RPMI8226 (cell line): Measurements from ENCODE around the gene CCNYL1.

ENCODE experiments used
- DNase-seq: peaks from one replicate; pipeline ENCODE4 v3.0.0-alpha.2; 2015

Gene CCNYL1

GRCh38 chr2:207767461-207768167, 56.2 kb downstream of the CCNYL1 start:
- DNase-seq = no peak

DNA sequence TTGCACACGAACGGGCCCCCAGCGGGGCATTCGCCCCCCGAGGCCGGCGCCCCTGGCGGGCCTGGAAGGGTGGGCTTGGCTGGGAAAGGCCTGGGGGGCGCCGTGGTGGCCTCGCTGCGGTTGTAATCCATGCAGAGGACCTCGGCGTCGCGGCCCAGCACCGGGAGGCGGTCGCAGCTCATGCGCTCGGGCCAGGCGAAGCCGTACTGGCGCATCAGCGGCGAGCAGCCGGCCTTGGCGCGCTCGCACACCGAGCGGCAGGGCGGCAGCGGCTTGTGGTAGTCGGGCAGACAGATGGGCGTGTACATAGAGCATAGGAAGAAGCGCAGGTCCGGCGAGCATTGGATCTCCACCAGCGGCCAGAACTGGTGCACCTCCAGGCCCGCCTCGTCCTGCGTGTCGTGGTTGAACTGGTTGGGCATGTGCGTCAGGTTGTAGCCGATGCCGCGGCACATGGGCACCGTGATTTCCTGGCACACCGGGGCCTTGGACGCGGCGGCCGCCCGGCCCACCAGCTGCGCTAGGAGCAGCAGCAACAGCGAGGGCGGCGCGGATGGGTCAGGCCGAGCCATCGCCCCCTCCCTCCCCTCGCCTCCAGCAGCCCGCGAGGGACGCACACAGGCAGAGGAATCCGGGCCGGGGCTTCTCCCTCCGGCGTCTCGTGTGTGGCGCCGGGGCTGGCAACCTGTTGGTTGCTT, 56.9 kb downstream of the CCNYL1 start:
- peak; percentile 24 for DNase-seq

DNA sequence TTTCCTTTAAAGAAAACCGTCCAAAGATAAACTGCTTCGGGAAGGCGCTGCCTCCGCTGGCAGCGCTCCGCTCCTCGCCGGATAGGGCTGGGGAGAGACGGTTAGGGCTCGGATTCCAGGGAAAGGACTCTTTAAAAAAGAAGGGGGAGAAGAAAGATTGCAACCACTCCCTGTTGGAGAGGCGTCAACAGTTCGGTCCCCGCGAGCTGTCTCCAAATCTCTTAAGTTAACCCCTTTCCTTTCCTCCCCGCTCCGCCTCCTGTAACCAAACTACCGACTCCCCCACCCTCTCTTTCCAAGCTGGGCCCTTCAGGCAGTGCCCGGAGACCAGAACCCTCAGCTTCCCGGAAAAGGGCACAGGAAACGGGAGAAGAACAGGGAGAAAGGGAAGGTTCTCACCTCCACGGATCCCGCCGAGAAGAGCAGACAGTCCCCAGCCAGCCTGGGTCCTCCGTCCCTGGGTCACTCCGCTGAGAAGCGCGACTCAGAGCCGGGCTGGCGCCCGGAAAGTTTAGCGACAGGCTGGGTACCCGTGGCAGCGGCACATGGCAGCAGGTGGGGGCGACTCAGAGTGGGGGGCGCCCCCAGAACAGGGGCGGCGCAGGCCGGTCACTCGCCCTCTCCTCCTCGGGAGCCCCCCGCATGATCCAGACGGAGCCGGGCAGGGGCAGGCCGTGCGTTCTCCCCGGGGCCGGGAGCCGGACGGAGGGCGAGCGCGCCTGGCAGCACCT, 57.6 kb downstream of the CCNYL1 start:
- peak; percentile 54 for DNase-seq

- DNase-seq = peak; percentile 36
These were observed 59.4 kb downstream of the CCNYL1 start for GRCh38 chr2:207770602-207771404.

GRCh38 chr2:207771421-207771820, 60.0 kb downstream of the CCNYL1 start:
- DNase-seq = no peak

GRCh38 chr2:207772081-207772843, 60.8 kb downstream of the CCNYL1 start:
- no peak for DNase-seq

DNA sequence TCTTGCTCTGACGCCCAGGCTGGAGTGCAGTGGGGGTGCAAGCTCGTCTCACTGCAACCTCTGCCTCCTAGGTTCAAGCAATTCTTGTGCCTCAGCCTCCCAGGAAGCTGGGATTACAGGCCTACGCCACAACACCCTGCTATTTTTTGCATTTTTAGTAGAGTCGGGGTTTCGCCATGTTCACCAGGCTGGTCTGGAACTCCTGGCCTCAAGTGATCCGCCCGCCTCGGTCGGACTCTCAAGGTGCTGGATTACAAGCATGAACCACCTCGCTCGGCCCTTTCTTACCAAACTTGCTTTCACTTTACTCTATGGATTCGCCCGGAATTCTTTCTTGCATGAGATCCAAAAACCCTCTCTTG, 61.4 kb downstream of the CCNYL1 start:
- no peak for DNase-seq

DNA sequence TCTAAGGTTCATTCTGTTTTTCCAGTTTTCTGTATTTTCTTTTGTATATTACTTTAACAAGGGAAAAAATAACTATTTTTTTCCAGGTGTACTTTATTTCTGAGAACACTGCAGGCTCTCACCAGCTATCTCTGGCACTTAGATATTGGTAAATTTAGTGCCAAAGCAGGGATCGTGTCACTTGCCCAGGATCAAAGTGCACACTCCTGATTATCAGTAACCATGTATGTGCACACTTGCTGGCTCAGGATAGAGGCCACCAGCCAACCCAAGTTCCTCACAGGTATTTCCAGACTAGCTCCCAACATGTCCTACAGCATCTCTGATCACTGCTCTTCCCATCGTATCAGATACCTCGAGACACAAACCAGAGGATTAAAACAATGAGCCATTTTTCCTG, 64.0 kb downstream of the CCNYL1 start:
- no peak for DNase-seq

DNA sequence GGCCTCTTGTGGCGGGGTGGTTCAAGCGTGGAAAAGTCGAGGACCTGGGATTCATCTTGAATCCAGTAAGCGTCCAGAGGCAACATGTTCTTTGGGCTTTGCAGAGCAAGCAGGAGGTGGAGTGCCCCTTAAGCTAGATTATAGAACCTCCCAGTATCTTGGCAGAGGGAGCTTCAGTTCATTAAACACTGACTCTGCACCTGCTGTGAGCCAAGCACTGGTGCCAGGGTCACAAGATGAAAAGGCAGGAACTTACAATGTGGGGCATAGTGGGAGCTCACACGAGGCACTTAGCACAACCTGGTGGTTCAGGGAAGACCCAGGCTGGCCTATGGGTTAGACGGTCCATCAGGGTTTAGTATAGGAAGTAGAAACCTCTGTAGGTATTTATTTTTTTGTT, 65.7 kb downstream of the CCNYL1 start:
- DNase-seq = no peak

DNA sequence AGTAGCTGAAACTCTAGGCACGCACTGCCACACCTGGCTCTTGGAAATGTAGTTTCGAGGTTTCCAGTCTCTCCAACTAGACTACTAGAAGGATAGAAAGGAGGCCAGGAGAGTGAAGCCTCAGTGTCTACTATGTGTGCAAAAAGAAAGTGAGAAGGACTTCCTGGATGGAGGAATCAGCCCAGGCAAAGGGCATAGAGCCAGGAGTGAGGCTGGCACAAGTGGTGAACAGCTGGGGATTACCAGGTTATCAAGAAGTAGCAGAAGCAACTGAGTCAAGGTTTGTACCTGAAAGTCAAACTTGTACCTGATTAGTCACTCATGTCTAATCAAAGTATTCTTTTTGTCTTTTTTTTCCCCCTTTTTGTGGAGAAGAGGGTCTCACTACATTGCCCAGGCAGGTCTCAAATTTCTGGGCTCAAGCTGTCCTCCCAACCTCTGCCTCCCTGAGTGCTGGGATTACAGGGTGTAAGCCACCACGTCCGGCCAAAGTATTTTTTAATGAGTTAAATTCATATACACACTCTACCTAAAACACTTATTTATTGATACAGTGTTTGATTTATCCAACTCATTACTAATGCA, 67.0 kb downstream of the CCNYL1 start:
- DNase-seq = no peak

DNA sequence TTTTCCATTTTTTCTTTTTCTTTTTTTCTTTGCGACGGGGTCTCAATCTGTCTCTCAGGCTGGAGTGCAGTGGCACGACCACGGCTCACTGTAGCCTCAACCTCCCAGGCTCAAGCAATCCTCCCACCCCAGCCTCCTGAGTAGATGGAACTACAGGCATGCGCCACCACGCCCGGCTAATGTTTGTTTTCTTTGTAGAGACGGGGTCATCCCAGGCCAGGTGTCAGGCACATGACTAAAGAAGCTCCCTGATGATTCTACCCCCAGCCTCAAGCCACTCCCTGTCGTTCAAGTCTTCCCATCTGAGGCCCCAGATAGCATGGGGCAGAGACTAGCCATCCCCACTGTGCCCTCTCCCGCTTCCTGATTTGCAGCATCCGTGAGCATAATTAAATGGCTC, 68.1 kb downstream of the CCNYL1 start:
- DNase-seq = no peak

GRCh38 chr2:207782238-207783030, 71.0 kb downstream of the CCNYL1 start:
- no peak for DNase-seq

GRCh38 chr2:207783514-207783913, 72.1 kb downstream of the CCNYL1 start:
- no peak for DNase-seq

DNA sequence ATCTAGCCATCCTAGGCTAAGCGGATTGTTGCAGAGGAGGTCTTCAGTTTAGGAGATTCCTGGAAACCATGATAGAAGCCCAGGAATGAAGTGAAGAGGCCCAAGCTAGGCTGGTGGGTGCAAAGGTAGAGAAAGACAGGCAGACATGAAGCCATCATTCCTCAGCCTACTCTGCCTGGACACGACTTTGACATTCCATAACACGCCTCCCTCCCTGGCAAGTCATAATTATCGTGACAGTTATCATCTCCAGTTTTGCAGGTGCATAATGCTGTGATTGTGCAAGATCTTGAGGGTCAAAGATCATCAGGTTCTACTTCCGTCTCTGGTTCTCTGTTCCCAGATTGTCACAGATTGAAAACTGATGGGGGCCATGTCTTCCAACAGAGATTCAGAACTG, 73.5 kb downstream of the CCNYL1 start:
- DNase-seq = no peak

GRCh38 chr2:207787017-207787416, 75.6 kb downstream of the CCNYL1 start:
- DNase-seq = no peak

DNA sequence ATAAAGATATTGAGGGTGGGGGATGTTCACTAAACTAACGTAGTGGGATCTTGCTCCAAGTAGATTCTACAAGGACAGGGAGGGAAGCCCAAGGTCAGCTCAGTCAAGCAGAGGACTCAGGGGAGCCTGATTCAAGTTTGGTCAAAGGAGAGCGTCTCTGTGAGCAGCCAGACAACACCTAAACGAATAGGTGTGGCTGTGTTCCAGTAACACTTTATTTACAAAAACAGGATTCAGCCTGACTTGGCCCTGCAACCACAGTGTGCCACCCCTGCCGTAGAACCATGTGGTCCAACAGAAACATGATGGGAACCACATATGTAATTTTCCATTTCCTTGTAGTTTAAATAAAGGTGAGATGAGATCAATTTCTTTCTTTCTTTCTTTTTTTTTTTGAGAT, 76.4 kb downstream of the CCNYL1 start:
- DNase-seq = no peak

GRCh38 chr2:207790898-207791297, 79.5 kb downstream of the CCNYL1 start:
- no peak for DNase-seq

GRCh38 chr2:207791579-207792243, 80.3 kb downstream of the CCNYL1 start:
- DNase-seq = no peak

DNA sequence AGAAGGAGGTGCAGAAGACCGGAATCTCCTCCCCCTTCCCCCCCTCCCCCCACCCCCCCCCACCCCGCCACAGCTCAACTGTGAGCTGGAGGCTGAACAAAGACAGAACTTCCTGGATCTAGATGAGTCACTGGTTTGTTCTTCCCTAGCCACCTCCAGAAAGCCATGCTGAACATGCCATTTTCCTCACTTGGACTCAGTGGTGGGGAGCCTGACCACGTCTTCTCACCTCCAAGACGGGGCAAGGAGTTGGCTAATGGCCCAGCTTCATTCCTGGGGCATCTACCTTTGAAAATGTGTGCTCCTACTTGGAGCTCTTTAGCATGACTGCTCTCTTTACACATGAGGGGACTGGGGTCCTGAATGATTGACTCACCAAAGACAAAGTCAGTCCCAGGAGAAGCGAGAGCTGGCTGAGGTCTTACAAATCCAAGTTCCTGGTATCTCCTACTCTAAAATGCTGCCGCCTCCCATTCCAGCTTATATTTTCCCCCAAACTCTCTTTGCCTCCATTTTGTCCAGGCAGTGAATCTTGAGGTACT, 80.9 kb downstream of the CCNYL1 start:
- no peak for DNase-seq
